HG02852 (cell line): ENCODE data around the gene KAT2A.

Source experiments
- ATAC-seq: cut with Tn5 transposase; IDR thresholded peaks from one replicate; pipeline ENCODE4 v1.9.1; 2021; ENCODE audit warnings: mild to moderate bottlenecking, moderate library complexity; ENCODE audit not compliant: unreplicated experiment

KAT2A gene

DNA sequence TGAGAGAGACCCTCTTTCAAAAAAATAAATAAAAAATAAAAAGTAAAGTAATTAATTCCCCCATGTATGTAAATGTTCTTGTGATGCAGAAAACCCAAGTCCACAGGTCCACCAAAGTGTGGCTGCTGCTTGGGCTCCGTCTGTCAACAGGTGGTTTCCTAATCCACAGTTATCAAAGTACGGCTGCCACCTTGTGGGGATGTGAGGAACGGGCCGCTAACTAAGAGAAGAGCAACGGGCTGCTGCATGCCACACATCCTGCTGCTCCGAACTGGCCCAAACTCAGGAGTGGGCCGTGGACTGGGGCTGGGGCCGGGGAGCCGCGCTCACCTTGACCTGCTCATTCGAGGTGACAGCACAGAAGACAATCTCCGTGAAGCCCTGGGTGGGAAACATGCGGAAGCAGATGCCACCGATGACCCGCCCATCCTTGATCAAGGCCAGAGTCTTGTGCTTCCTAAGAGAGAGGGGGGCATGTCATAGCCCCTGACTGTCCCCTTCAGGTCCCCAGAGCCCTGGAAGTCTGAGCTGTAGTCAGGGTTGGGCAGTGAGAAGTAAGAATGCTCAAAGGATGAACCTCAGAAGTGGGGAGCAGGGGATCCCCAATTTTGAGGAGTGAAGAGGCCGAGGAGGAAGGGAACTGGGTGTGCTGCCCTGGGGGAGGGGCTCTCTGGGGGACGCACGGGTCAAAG is 4.3 kb downstream of the KAT2A start:
- ATAC-seq = no peak

DNA sequence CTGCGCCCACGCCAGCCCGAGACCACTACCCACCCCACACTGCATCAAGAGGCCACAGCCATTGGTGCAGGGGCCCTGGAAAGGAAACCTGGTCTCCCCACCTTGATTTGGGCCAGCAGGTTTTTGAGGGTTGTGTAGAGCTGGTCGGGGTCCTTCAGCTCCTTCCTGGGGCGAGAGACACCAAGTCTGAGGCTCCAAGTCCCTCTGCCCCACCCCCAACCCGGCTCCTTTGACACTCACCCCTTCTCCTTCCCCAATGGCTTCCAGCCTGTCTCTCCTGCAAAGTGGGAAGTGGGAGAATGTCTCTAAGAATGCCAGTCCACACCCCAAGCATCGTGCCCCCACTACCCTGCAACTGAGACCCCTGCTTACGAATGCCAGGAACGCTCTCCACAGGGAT is 7.0 kb downstream of the KAT2A start:
- ATAC-seq = no peak

DNA sequence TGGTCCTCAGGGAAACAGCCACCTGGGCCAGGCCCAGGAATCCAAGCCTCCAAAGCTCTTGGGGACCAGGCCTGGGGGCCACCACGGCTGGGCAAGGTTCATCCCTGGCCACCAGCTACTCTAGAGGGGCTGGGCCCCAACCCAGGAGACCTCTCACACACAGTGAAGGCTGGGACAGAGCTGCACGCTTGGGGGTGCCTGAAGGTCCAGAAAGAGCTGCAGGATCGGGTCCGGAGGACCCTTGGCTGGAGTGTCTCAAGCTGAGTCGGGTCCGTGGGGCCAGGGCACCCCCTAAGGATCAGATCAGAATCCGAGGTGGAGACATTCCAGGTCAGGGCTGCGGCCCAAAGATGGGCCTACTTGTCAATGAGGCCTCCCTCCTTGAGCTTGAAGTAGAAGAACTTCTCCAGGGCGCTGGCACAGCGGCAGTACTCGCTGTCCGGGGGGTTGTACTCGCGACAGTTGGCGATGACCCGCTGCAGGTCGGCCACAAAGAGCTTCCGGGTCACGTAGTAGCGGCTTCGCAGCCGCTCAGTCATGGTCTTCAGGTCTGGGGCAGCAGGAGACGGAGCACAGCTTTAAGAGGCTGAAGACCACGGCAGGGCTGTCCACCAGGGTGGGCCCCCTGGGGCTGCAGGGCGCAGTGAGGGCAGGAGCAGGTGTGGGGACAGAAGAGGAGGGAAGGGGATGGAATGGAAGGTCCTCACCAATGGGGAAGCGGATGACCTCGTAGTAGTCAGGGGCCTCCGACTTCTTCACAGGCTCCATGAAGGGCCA is 7.7 kb downstream of the KAT2A start:
- no peak for ATAC-seq

GRCh38 chr17:42112552-42113176 is 8.5 kb downstream of the KAT2A start, which contains the start of gene DHX58:
DHX58 (minus strand) TSS chr17:42112714; CDS start chr17:42111892, 822 bp downstream.
- peak; percentile 65 for ATAC-seq

DNA sequence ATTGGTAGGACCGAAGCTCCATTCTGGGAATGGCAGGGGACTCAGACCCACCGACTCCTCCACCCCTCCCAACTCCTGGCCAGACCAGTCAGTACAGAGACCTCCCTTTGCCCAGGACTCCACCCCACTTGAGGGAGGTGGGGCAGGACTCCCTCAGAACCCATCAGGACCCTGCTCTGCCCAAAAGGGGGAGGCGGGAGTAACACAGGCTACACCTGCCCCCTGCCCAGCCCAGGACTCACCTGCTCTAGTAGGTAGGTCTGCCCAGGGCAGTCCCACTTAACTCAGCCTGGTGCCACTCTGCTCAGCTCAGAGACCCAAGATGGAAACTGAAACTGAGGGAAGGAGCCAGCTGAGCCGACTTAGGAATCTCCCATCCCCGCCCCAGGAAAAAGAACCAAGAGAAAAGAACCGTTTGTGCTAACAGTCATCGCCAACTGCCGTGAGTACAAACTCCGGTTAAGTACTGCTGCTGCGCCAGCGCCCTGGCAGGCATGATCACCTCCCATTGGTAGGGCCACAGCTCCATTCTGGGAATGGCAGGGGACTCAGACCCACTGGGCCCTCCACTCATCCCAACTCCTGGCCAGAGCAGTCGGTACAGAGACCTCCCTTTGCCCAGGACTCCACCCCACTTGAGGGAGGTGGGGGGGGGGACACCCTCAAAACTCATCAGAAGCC is 9.2 kb downstream of the KAT2A start:
- peak; percentile 14 for ATAC-seq

DNA sequence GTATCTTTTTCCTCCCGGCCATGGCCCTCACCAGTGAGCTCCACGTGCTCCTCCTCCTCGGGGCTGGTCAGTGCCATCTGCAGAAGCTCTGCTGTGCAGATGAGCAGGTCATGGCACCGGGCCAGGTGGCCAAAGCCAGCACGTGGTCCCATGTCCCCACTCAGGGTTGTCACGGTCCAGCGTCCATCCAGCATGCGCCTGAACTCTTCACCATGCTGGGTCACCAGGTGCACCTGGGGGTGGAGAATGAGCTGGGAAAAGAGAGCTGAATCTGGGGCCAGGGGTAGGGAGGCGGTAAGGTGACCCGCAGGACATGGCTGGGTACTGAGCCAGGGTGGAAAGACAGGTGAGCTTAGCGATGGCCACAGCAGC is 9.9 kb downstream of the KAT2A start:
- ATAC-seq = no peak

DNA sequence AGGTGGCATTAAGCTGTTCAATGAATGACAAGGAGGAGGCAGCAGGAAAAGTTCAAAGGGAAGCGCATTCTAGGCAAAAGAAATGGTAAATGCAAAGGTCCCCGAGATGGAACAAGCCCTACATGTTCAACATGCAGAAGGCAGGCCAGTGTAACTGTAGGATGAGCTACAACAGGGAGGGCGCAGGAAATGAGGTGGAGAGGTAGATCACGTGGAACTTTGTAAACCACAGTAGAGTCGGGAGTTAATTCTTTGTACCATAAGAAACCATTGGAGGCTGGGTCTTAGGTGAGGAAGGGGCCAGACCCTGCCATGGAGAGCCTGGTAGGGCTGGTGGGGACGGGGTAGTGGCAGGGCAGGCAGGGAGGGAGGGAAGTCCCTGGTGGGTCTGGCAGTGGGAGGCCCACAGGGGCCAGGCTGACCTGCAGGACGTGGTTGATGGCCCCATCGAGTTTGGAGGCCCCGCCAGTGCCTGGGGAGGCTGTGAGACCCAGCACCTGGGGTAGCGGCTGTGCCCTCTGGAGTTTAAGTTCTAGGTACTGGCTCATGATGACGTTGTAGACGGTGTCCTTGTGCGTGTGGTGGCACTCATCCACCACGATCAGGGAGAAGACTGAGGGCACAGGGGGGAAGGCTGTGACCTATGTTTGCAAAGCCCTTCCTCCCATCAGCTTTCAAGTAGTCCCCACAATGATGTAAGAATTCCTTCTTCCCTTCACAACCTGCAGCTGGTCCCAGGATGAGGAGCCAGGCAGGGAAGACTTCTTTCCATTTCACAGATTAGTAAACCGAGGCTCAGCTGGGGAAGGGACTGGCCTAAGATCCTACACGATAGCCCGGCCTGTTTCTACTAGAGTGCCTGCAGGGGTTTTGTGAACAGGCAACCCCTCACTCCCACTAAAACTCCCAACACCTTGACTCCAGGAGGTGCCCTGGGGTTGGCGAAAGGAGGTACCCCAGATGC is 10.6 kb downstream of the KAT2A start:
- no peak for ATAC-seq

- ATAC-seq = no peak
Measured at GRCh38 chr17:42109086-42109485, 12.1 kb downstream of the KAT2A start.

DNA sequence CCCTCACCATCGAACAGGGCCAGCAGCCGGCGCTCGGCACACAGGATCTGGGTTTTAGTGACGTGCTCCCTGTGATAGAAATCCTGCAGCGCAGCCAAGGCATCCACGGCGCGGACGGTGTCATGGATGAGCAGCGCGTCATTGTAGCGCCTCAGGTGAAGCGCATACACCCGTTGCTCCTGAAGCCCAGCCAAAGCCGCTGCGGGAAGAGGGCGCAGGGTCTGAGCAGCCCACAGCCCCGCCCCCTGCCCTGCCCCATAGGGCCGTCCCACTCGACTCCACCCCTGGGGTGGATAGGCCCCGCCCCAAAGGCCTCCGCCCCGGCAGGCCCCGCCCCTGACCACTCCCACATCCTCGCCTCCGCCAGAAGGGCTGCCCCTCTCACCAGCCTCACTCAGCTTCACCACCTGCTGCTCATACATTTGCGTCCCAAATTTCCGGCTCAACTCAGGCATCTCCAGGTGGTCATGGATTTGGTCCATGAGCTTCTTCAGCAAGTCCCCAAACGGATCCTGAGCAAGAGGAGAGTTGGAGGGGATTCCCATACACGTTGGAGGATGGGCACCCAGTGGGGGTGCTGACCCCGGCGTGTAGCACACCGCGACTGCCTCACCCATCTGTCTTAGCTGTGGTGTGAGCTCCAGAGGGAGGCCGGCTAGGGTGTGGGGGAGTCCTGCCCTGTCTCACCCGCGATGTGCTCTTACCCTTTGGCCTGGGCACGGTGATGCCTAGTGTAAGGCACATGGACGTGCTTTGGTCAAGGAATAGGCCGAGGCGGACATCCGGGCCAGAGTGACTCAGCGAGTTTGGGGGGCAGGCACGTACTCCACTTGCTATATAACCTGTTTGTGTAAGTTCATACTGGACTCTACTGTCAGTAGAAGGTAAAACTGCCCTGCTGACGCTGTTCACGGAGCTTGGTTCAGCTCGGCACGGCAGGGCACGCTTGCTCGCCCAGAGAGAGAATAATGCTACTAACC is 13.3 kb downstream of the KAT2A start:
- peak; percentile 69 for ATAC-seq

DNA sequence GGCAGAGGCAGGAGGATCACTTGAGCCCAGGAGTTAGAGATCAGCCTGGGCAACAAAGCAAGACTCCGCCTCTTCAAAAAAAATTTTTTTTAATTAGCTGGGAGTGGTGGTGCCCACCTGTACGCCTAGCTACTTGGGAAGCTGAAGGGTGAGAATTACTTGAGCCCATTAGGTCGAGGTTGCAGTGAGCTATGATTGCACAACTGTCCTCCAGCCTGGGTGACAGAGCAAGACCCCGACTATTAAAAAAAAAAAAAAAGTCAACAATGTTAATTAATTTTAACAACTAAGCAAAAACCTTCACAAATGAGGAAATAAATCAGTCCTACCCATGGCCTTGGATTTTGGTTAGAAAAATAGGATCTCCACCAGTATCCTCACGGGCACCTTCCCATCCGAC is 14.0 kb downstream of the KAT2A start:
- ATAC-seq = no peak

DNA sequence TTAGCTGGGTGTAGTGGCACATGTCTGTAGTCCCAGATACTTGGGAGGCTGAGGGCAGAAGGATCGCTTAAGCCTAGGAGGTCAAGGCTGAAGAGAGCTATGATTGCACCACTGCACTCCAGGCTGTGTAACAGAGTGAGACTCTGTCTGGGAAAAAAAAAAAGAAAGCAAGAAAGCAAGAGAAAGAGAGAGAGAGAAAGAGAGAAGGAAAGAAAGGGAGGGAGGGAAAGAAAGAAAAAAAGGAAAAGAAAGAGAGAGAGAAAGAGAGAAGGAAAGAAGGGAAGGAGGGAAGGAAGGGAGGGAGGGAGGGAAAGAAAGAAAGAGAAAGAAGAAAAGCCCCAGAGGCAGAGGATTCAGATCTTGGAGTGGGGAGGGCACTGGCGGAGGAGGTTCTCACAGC is 15.2 kb downstream of the KAT2A start:
- no peak for ATAC-seq

DNA sequence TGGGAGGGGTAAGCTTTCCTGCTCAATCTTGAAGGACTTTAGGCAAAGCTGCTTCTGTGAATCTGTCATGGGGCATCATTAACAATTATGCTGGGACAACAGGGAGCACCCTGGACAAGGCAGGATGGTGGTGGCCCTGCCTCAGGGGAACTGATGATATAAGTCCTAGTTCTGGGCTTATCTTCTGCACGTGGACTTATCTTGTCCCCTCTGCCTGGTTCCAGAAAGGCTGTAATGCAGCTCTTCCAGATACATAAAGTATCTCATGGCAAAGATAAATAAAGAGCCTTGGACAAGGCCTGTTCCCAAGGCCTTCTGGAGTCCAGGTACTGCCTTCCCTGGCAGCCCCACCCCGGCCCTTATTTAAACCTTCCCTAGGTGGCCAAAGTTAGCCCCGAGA is 16.9 kb downstream of the KAT2A start:
- ATAC-seq = no peak

DNA sequence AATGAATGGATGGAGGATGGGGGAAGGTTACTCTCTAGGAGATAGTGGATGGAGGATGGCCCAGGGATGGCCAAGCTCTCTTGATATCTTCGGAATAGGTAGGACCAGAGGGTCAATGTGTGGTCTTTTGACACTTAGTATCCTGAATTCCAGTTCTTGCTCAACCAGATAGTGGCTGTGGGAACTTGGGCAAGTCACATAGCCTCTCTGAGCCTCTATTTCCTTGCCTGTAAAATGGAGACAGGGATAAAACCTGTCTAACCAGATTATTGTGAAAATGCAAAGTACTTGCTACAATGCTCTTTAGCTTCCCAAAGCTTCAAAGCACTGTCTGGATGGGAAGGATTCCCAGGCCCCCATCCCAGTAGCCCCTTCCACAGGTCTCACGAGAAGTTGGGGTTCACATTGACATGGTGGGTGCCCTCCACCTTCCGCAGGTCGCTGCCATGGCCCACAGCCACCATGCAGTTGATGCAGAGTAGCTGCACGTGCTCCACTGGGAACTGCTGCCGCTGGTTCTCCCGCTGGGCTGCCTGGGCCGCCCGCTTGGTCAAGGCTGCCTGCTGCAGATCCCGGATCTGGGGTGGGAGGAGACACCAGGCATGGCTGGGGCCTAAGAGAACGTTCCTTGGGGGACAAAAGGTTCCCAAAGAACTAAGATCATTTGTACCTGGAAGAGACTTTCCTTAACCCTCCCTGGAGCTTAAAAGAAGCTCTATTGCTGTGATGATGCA is 17.8 kb downstream of the KAT2A start:
- ATAC-seq = no peak

DNA sequence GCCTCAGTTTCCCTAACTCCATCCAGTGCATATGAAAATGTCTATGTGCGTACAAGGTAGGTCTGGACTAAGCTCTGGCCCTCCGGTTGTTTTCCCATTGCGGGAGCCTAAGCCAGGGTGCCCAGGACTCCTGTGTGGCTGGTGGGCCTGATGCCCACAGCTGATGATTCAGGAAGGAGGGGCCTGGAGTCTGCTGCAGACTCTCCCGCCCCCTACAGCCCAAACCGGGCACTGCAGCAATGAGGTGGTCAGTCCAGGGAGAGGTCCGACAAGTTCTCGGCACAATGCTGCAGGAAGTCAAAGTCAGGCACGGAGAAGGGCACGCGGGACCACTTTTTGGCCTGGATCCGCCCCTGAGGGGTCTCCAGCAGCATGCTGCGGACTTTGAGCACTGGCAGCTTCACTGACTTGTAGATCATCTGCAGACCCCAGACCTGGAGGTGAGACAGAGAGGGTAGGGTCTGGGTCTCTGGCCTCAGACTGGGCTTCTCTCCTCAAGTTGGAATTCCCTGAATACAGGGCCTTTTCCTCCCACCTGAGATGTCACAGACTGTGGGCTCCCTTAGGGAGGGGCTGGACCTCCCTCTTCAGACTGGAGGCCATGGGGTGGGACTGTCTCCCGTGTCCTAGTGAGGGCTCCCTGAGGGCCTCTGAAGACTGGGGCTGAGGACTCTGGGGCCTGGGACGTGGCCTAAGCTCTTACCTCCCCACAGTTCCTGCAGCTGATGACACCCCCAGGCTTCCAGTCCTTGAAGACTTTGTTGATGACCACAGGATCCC is 19.5 kb downstream of the KAT2A start:
- no peak for ATAC-seq

- ATAC-seq = no peak
Measured at GRCh38 chr17:42098730-42099399, 22.3 kb downstream of the KAT2A start.

- no peak for ATAC-seq
Measured at GRCh38 chr17:42097691-42098631, 23.2 kb downstream of the KAT2A start, which contains the start of gene ZNF385C. ZNF385C (minus strand) TSS chr17:42098473; CDS start chr17:42063056, 35,417 bp downstream.
